GM21786 (cell line): Measurements from ENCODE around the gene NCLN.

ENCODE experiments used
- ATAC-seq: cut with Tn5 transposase; IDR thresholded peaks from one replicate; pipeline ENCODE4 v1.9.1; 2021; ENCODE audit not compliant: unreplicated experiment

Gene NCLN

GRCh38 chr19:3253270-3253669, 67.5 kb downstream of the NCLN start:
- no peak for ATAC-seq

DNA sequence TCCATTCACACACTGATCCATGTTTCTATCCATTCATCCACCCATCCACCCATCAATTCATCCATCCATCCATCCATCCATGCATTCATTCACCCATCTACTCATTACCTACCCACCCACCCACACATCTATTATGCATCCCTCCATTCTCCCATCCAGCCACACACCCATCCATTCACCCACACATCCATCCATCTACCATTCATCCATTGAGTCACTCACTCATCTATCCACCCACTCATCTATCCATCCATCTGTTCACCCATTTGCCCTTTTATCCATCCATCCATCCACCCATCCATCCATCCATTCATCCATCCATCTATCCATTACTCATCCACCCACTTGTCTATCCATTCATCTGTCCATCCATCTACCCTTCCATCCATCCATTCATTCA, 68.8 kb downstream of the NCLN start:
- no peak for ATAC-seq

GRCh38 chr19:3257071-3257470, 71.3 kb downstream of the NCLN start:
- ATAC-seq = no peak
